HG03442 (cell line): ENCODE data around the gene ADARB1.
A peak's percentile ranks its signal among the peaks of the same experiment; 100 is the strongest.

Source experiments
- ATAC-seq: cut with Tn5 transposase; IDR thresholded peaks from one replicate; pipeline ENCODE4 v1.9.1; 2021; ENCODE audit warnings: mild to moderate bottlenecking, moderate library complexity; ENCODE audit not compliant: unreplicated experiment

Gene ADARB1

GRCh38 chr21:45090966-45091365 lies 16.6 kb downstream of the ADARB1 start:
- no peak for ATAC-seq

DNA sequence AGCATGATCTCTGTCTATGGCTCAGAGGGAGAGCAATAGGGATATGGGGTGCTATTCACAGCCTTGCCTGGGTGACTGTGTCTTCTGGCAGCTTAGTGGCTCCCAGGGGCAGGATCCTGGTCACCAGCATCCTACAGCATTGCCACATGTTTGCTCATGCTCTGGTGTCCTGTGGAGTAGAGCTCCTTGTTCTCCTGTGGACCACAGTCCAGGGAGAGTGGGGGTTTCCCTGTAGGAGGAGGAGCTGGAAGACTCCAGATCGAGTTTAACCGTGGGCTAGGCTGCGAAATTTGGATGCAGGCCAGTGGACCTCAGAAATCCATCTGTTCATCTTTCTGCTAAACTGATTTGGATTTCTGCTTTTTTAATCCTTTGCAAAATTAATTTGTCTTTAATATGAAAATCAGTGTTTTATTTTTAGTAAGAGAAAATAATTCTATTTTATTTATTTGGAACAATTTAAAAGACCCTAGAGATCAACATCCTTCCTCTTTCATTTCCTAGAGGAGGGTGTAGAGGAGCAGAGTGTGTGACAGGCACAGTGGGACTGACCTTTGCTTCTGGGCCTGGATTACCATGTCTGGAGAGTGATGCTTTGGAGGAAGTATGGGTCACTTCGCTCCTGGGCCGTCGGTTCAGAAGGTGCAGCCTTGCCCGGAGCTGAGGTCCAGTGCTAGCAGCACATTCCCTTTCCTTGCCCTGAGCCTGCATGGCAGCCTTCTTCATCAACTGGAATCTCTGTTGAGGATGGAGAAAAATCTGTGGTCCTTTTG lies 17.4 kb downstream of the ADARB1 start:
- no peak for ATAC-seq

GRCh38 chr21:45093035-45093532 lies 18.7 kb downstream of the ADARB1 start:
- ATAC-seq = no peak

GRCh38 chr21:45094412-45094811 lies 20.0 kb downstream of the ADARB1 start:
- no peak for ATAC-seq

- no peak for ATAC-seq
These were observed 21.1 kb downstream of the ADARB1 start for GRCh38 chr21:45095505-45095904.

DNA sequence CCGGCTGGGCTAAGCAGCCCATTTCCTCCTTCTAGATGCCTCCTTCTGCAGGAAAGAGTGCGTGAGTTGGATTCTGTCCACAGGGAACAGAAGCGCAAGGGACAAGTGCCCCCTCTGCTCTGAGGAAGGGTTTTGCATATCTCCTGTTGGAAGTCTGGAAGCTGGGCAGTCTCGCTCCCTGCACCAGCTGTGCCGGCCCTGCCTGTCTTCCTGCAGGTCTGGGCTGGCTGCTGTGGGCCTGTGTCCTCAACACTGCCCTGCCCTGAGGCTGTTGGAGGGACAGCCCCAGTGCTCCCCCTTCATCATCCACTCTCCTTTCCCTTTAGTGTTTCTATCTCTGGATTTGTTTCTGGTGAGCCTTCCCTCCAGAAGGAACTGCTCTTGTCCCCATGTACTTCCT lies 21.8 kb downstream of the ADARB1 start:
- ATAC-seq = no peak

GRCh38 chr21:45097827-45098387 lies 23.5 kb downstream of the ADARB1 start:
- no peak for ATAC-seq

DNA sequence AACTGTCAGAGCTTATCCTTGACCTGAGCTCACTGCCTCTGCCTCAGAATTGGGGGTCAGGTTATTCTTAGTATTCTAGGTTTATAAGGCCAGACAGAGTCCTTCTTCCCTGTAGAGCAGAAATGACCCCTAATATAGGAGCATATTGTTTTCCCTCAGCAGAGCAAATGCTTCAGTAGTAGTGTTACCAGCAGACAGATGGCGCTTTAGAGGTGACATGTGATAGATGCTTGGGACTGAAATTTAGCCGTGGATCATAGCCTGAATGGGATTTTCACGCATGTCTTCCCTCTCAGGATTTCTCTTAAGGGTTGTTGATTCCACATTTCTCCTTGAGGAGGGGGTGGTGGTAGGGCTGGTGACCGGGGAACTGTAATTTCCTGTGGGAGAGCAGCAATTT lies 24.5 kb downstream of the ADARB1 start:
- ATAC-seq = no peak

DNA sequence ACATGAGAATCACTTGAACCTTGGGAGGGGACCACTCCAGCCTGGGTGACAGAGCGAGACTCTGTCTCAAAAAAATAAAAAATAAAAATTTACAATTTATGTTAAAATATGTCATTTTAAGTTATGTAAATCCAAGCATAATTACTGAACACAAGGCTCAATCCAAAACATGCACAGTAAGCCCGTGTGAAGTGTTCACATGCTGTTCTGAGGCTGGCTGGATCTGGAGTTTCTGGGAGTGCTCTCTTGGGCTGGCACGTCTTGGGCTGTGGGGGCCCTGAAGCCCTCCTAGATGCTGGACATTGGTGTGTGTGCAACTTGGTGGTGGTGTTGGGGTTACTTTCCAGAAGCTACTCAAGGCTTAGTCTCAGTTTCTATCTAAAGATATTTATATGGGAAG lies 25.2 kb downstream of the ADARB1 start:
- no peak for ATAC-seq

- no peak for ATAC-seq
These were observed 26.5 kb downstream of the ADARB1 start for GRCh38 chr21:45100866-45101265.

DNA sequence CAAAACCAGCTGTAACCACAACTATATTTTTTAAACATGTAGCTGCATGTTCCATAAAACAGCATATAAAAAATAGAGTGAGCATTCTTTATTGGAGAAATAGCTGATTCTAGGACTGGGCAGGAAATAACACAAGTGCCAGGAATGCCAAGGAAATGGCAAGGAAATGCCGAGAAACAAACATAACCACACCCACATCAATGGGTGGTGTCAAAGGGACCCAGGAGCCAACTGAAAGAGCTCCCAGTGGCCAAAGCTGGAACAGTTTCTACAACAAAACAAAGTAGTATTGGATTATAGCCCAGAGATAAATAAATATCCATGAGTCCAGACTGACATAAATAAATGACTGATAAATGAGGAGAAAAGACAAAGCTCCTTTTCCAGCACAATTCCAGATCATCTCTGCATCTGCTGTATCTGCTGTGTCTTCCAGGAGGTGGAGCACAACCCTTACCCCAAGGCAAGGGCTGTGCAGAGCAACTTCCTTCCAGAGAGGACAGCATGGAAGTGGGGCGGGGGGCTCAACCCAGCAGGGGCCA lies 28.1 kb downstream of the ADARB1 start:
- ATAC-seq = no peak

DNA sequence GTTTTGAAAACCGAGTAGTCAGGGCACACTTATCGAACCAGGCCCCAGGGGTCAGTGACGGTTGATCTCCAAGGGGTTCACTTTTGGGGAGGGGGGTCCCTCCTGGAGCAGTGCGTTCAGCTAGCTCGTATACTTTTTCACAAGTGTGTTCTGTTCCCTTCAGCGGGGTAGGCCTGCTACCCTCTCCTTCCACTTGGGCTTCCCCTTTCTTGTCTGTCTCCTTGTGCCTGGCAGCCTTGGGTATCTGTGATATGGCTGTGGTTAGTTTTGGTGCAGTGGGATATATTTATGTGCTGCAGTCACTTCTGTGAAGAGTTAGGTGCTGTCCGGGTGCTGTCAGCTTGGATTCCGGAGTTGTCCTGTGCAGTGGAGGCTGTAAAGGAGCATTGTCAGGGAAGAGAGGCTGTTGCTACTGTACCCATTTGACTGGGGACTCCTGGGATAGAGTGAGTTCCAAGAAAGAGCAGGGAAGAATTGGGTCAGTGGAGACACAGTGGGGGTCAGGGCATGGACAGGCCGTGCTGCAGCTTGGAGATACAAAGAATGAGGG lies 29.7 kb downstream of the ADARB1 start:
- ATAC-seq = no peak

GRCh38 chr21:45104560-45104959 lies 30.2 kb downstream of the ADARB1 start:
- no peak for ATAC-seq

DNA sequence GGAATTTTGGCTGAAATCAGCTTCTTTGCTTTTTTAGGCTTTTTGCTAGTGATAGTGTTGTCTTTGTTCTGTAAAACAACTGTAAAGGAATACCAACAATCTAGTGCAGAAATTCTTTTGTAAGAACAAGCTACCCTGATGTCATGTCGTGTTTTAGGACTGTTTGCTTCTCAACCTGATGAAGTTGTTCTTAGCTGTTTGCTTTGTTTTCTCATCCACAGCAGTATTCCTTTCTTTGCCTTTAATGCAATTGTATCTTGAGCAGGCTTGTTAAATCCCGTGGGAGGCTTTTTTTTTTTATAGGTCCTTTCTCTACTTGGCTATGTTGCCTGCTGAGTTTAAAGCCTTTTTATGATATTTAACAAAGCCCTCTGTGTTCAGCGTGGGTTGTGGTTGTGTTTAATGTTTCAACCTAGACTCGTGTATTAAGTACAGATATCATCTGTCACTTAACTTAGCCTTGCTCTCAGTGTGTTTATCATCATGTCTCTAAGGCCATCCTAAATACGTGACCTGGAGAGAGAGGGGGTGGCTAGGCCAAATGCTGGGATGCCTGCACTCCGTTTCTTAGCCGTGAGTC lies 31.6 kb downstream of the ADARB1 start:
- no peak for ATAC-seq

GRCh38 chr21:45108034-45108790 lies 33.8 kb downstream of the ADARB1 start:
- no peak for ATAC-seq

- no peak for ATAC-seq
These were observed 34.7 kb downstream of the ADARB1 start for GRCh38 chr21:45108808-45109781.

DNA sequence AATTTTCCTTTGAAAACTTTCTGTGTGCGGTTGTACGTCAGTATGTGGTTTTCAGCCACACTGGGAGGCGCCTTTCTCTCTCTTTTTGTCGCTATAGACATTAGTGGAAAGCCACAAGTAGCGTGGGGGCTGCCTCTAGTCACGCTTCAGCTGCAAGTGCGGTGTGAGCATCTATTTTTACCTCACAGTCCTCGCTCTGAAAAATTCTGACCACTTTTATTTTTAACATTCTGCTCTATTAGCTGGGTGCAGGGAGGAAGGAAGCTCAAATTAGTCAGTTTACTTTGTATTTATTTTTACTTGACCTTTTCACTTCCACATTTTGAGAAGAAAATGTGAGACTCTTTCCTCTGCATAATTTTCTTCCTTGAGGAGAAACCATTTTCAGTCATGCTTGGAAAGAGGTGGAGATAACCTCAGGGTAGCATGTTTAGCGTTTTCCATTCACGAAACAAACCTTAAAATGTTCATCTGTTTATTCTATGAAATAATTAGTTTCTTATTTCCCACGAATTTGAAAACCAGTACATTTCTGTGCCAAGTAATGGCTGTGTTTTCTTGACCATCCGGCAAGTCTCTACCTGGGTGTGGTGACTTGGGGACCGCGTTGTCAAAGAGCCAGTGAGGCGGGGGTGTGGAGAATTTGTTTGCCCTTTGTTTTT lies 35.6 kb downstream of the ADARB1 start:
- ATAC-seq = peak; percentile 79

DNA sequence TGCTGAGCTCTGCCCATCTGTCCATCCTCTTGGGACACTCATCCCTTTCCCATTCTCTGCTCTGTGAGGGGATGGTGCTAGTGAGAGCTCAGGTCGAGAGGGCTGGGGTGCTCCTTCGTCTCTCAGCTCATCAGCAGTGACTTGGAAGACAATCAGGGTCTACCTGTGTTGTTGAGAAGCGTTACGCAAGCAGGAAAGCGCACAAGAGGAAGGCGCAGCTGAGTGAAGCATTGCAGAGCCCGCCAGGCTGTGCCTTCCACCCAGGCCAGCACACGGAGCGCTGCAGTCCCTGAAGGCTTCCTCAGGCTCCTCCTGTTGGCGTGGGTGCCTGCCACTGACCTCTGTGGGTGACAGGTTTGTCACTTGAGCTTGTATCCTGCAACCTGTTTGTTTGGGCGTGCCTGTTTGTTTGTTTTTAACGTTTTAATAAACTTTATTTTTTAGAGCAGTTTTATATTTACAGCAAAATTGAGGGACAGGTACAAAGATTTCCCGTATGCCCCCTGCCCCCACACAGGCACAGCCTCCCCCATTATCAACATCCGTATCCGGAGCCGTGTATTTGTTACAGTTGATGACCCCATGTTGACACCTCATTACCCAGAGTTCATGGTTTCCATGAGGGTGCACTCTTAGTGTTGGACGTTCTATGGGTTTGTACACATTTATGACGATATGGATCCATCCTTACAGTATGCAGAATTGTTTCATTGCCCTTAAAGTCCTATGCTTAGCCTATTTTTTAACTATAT lies 36.7 kb downstream of the ADARB1 start:
- no peak for ATAC-seq

GRCh38 chr21:45111703-45112102 lies 37.3 kb downstream of the ADARB1 start:
- ATAC-seq = no peak
